Smooth muscle cell (in vitro differentiated cells): ENCODE measurements around the gene CPNE5. TPM values are rescaled to one million over a fixed set of nuclear protein-coding genes. Genes with fewer than 3 reads are reported as not detected.

Experiments
- DNase-seq: peaks from one replicate; lab custom pipeline; 2025; ENCODE audit not compliant: unreplicated experiment; lab: John Stamatoyannopoulos, UW
- H2AFZ ChIP-seq: fragments of 200-600 bp; sonication (generic); 2 replicates; pipeline ENCODE4 v1.6.0; 2016; ENCODE audit warnings: antibody characterized with exemption, low read depth, mild to moderate bottlenecking
- H3F3A ChIP-seq: fragments of 200-600 bp; sonication (generic); 2 replicates; pipeline ENCODE4 v1.6.0; 2017; ENCODE audit warnings: antibody characterized with exemption, low read depth
- H3K27ac ChIP-seq: fragments of 200-600 bp; sonication (generic); 2 replicates; pipeline ENCODE4 v1.5.1; 2016; ENCODE audit warnings: low read depth, mild to moderate bottlenecking
- H3K27me3 ChIP-seq: fragments of 200-600 bp; sonication (generic); 2 replicates; pipeline ENCODE4 v1.6.1; 2016; ENCODE audit warnings: low read depth, mild to moderate bottlenecking
- H3K36me3 ChIP-seq: fragments of 200-600 bp; sonication (generic); 2 replicates; pipeline ENCODE4 v1.5.1; 2016; ENCODE audit warnings: low read depth
- H3K4me1 ChIP-seq: fragments of 200-600 bp; sonication (generic); 2 replicates; pipeline ENCODE4 v1.5.1; 2016; ENCODE audit warnings: low read depth
- H3K4me2 ChIP-seq: fragments of 200-600 bp; sonication (generic); 2 replicates; pipeline ENCODE4 v1.6.0; 2016; ENCODE audit warnings: mild to moderate bottlenecking
- H3K4me3 ChIP-seq: fragments of 200-600 bp; sonication (generic); 2 replicates; pipeline ENCODE4 v1.5.1; 2016; ENCODE audit warnings: mild to moderate bottlenecking
- H3K79me2 ChIP-seq: fragments of 200-600 bp; sonication (generic); 2 replicates; pipeline ENCODE4 v1.6.0; 2016; ENCODE audit warnings: low read depth, mild to moderate bottlenecking
- H3K9ac ChIP-seq: fragments of 200-600 bp; sonication (generic); 2 replicates; pipeline ENCODE4 v1.6.0; 2016; ENCODE audit warnings: low read depth
- H3K9me3 ChIP-seq: fragments of 200-600 bp; sonication (generic); replicated peaks from 2 replicates; pipeline ENCODE4 v1.5.1; 2016; ENCODE audit warnings: low read depth
- H4K20me1 ChIP-seq: fragments of 200-600 bp; sonication (generic); 2 replicates; pipeline ENCODE4 v1.6.0; 2016; ENCODE audit warnings: low read depth
- CTCF ChIP-seq: fragments of 200-600 bp; sonication (generic); IDR thresholded peaks from 2 replicates; pipeline ENCODE4 v1.5.1; 2017; ENCODE audit warnings: borderline replicate concordance, mild to moderate bottlenecking, antibody characterized with exemption; ENCODE audit not compliant: insufficient read depth, poor library complexity, severe bottlenecking
- WGBS: methylation state at CpG from one replicate; pipeline ENCODE4 v1.1.7; 2016; ENCODE audit warnings: low lambda C conversion rate; 5-methylcytosine and 5-hydroxymethylcytosine counted together
- polyA plus RNA-seq: library from polyadenylated mRNA; unstranded; fragments of >200 nt; fragmentation: Nextera tagmentation; extraction: Ambion mirVana; gene quantifications from 2 replicates; pipeline ENCODE4 v1.2.1, GENCODE V29; 2016
- total RNA-seq: library from RNA; depleted of rRNA; stranded (reverse); fragments of >200 nt; gene quantifications from 2 replicates; pipeline ENCODE4 v1.2.3, GENCODE V29; 2014

The CPNE5 gene
- total and polyA plus RNA-seq, 2 experiments from 2014 or later: 1.0 TPM; not detected in 1

- Histone ChIP-seq H2AFZ (no peak within 1 kb of the TSS), H3K27me3 (no peaks in the 10 kb centered on the region), H3K36me3 (no peaks in the 10 kb centered on the region), H3K9me3 (no peaks in the 10 kb centered on the region), H3K9ac (no peak within 1 kb of the TSS), H3K27ac (no peak within 1 kb of the TSS), H3K4me1 (no peaks in the 10 kb centered on the region), H3F3A (no peaks in the 10 kb centered on the region), H3K79me2 (no peaks in the 10 kb centered on the region), H3K4me3 (no peak within 1 kb of the TSS), H4K20me1 (no peaks in the 10 kb centered on the region), H3K4me2 (no peak within 1 kb of the TSS)
- no peak for DNase-seq
- WGBS: 74% methylated on average over 7 of the region's 7 CpGs
- no peak for TF ChIP-seq CTCF
Measured at GRCh38 chr6:36697481-36697903, 141.8 kb downstream of the CPNE5 start, which contains the start of gene RAB44. Gene RAB44 (plus strand): TSS chr6:36697826. CDS start chr6:36704236, 6,410 bp downstream.

GRCh38 chr6:36695414-36695813, 143.8 kb downstream of the CPNE5 start:
- Histone ChIP-seq H3K27ac (no peak overlapping the region), H4K20me1 (peaks cover 3% of the 10 kb centered on the region), H3K4me2 (no peak overlapping the region), H3K4me1 (no peaks in the 10 kb centered on the region), H3K9ac (no peak overlapping the region), H3K79me2 (no peaks in the 10 kb centered on the region), H3K27me3 (no peaks in the 10 kb centered on the region), H3K36me3 (no peaks in the 10 kb centered on the region), H3K4me3 (no peak overlapping the region), H3K9me3 (no peaks in the 10 kb centered on the region), H3F3A (peaks cover 3% of the 10 kb centered on the region), H2AFZ (no peak overlapping the region)
- WGBS: 95% methylated on average over 2 of the region's 2 CpGs
- no peak for TF ChIP-seq CTCF
- no peak for DNase-seq

- no peaks in the 10 kb centered on the region for H3K36me3 ChIP-seq
- peaks cover 8% of the 10 kb centered on the region for H4K20me1 ChIP-seq
- 93% methylated on average over 6 of the region's 6 CpGs for WGBS
- no peak overlapping the region for H3K4me3 ChIP-seq
- no peaks in the 10 kb centered on the region for H3K9me3 ChIP-seq
- no peaks in the 10 kb centered on the region for H3K27me3 ChIP-seq
- no peak overlapping the region for H3K27ac ChIP-seq
- H3K9ac ChIP-seq: no peak overlapping the region
- no peaks in the 10 kb centered on the region for H3K79me2 ChIP-seq
- no peak overlapping the region for H2AFZ ChIP-seq
- H3F3A ChIP-seq: peaks cover 3% of the 10 kb centered on the region
- H3K4me2 ChIP-seq: no peak overlapping the region
- no peak for TF ChIP-seq CTCF
- H3K4me1 ChIP-seq: no peaks in the 10 kb centered on the region
- no peak for DNase-seq
Measured at GRCh38 chr6:36694616-36695015, 144.6 kb downstream of the CPNE5 start.

GRCh38 chr6:36692861-36693702, 146.2 kb downstream of the CPNE5 start:
- Histone ChIP-seq H2AFZ (no peak overlapping the region), H3K36me3 (no peaks in the 10 kb centered on the region), H3K27me3 (no peaks in the 10 kb centered on the region), H3K79me2 (no peaks in the 10 kb centered on the region), H3K27ac (no peak overlapping the region), H3F3A (peaks cover 6% of the 10 kb centered on the region), H3K4me3 (no peak overlapping the region), H3K9ac (no peak overlapping the region), H3K9me3 (no peaks in the 10 kb centered on the region), H4K20me1 (peaks cover 24% of the 10 kb centered on the region), H3K4me2 (no peak overlapping the region), H3K4me1 (no peaks in the 10 kb centered on the region)
- TF ChIP-seq CTCF: no peak
- 86% methylated on average over 27 of the region's 27 CpGs for WGBS
- no peak for DNase-seq
